Lung (tissue), 12 donors: ENCODE results near the gene CCDC185. TPM values are rescaled to one million over a fixed set of nuclear protein-coding genes. Genes with fewer than 3 reads are reported as not detected.

Experiments used
- ATAC-seq: fragments of 200-7000 bp; cut with Tn5 transposase; one replicate; pipeline ENCODE4 v1.9.1; 2020; ENCODE audit warnings: moderate number of reproducible peaks; ENCODE audit not compliant: insufficient read depth, low FRiP score
- DNase-seq, 3 donors: peaks; one replicate each; pipeline ENCODE4 v3.0.0-alpha.2; 2013 to 2017
- H3K27ac ChIP-seq, 2 donors: one replicate each; pipeline ENCODE4 v1.5.1; 2013; ENCODE audit warnings: mild to moderate bottlenecking in 2 of 2, moderate library complexity in 2 of 2, control low read depth in 1 of 2, inconsistent platforms in 1 of 2, low read depth in 1 of 2, low read length in 1 of 2
- H3K27me3 ChIP-seq, 3 donors: one replicate each; pipeline ENCODE4 v1.5.1; 2013; ENCODE audit warnings: low read length in 2 of 3; ENCODE audit not compliant: control insufficient read depth in 3 of 3, insufficient read depth in 3 of 3
- H3K36me3 ChIP-seq, 4 donors: one replicate each; pipeline ENCODE4 v1.5.1; 2013; ENCODE audit warnings: low read length in 4 of 4, mild to moderate bottlenecking in 1 of 4, moderate library complexity in 1 of 4; ENCODE audit not compliant: control insufficient read depth in 4 of 4, insufficient read depth in 4 of 4
- H3K4me1 ChIP-seq, 5 donors: one replicate each; pipeline ENCODE4 v1.5.1; 2013; ENCODE audit warnings: low read length in 5 of 5, mild to moderate bottlenecking in 2 of 5, moderate library complexity in 1 of 5; ENCODE audit not compliant: control insufficient read depth in 5 of 5, insufficient read depth in 5 of 5
- H3K4me3 ChIP-seq: one replicate; pipeline ENCODE4 v1.5.1; 2013; ENCODE audit warnings: mild to moderate bottlenecking, control low read depth, moderate library complexity
- H3K9ac ChIP-seq, 2 donors: one replicate each; pipeline ENCODE4 v1.5.1; 2013; ENCODE audit warnings: low read length in 2 of 2, control low read depth in 1 of 2; ENCODE audit not compliant: insufficient read depth in 1 of 2
- H3K9me3 ChIP-seq, 4 donors: one replicate each; pipeline ENCODE4 v1.5.1; 2013; ENCODE audit warnings: low read length in 3 of 4, mild to moderate bottlenecking in 1 of 4, moderate library complexity in 1 of 4; ENCODE audit not compliant: control insufficient read depth in 4 of 4, insufficient read depth in 3 of 4
- CTCF ChIP-seq: IDR thresholded peaks from 2 replicates; pipeline ENCODE4 v1.5.1; 2012; ENCODE audit warnings: mild to moderate bottlenecking; ENCODE audit errors: control extremely low read depth, extremely low read depth
- WGBS, 2 donors: extraction: QIAGEN DNeasy Blood & Tissue Kit; methylation state at CpG; one replicate each; pipeline ENCODE4 v1.1.7; 2013; 5-methylcytosine and 5-hydroxymethylcytosine counted together
- polyA plus RNA-seq, 2 donors: library from polyadenylated mRNA; stranded (reverse); fragments of 200-250 nt; gene quantifications; one replicate each; pipeline ENCODE4 v1.2.1, GENCODE V29; 2013
- total RNA-seq, 2 donors: library from RNA; depleted of rRNA in 1 of 2; stranded (reverse); fragments of >200 nt in 1 of 2; gene quantifications; one replicate each; pipeline ENCODE4 v1.2.1, GENCODE V29; 2014 to 2021
- donor health status: control.
- donor health status: control.
- donor health status: Bipolar disorder and iron deficiency.
- donor health status: healthy.
- donor health status: DM: yes; HTN: yes; CAD: no.

CCDC185 gene
- total and polyA plus RNA-seq, 4 donors: not detected

GRCh38 chr1:223421025-223421424 is 27.8 kb downstream of the CCDC185 start:
- Histone ChIP-seq H3K27ac (no peak overlapping the region), H3K4me3 (no peak overlapping the region), H3K9ac (no peak overlapping the region), H3K4me1 (peaks cover 0 to 10% (median 1%) of the 10 kb centered on the region in 5 donors), H3K9me3 (no peaks in the 10 kb centered on the region), H3K36me3 (no peaks in the 10 kb centered on the region), H3K27me3 (no peaks in the 10 kb centered on the region)
- no peak for TF ChIP-seq CTCF
- DNase-seq (no peak), ATAC-seq (no peak)
- 39 to 65% methylated on average over 1 of the region's 1 CpG for WGBS, 2 donors

GRCh38 chr1:223421676-223422075 is 28.5 kb downstream of the CCDC185 start:
- no peak for TF ChIP-seq CTCF
- H3K4me3 ChIP-seq: no peak overlapping the region
- no peaks in the 10 kb centered on the region for H3K9me3 ChIP-seq
- DNase-seq: peak in 1 of 3 donors; percentile 18
- no peaks in the 10 kb centered on the region for H3K27me3 ChIP-seq
- peaks cover 0 to 10% (median 1%) of the 10 kb centered on the region in 5 donors for H3K4me1 ChIP-seq
- no peaks in the 10 kb centered on the region for H3K36me3 ChIP-seq
- H3K27ac ChIP-seq: no peak overlapping the region
- 27 to 43% methylated on average over 2 of the region's 2 CpGs for WGBS, 2 donors
- no peak overlapping the region for H3K9ac ChIP-seq
- ATAC-seq: no peak

GRCh38 chr1:223422911-223423310 is 29.7 kb downstream of the CCDC185 start:
- Histone ChIP-seq H3K27ac (no peak overlapping the region), H3K36me3 (no peaks in the 10 kb centered on the region), H3K9me3 (peaks cover 0 to 2% (median 0%) of the 10 kb centered on the region in 4 donors), H3K27me3 (no peaks in the 10 kb centered on the region), H3K4me3 (no peak overlapping the region), H3K9ac (no peak overlapping the region), H3K4me1 (peaks cover 0 to 10% (median 1%) of the 10 kb centered on the region in 5 donors)
- DNase-seq: no peak
- 66 to 73% methylated on average over 1 of the region's 1 CpG for WGBS, 2 donors
- TF ChIP-seq CTCF: no peak
- ATAC-seq: no peak

GRCh38 chr1:223423641-223424233 is 30.5 kb downstream of the CCDC185 start:
- ATAC-seq (no peak), DNase-seq (no peak)
- WGBS, 2 donors: 56 to 62% methylated on average over 4 of the region's 4 CpGs
- Histone ChIP-seq H3K27ac (no peak overlapping the region), H3K9ac (no peak overlapping the region), H3K4me3 (no peak overlapping the region), H3K36me3 (no peaks in the 10 kb centered on the region), H3K4me1 (peaks cover 0 to 10% (median 1%) of the 10 kb centered on the region in 5 donors), H3K9me3 (peaks cover 0 to 5% (median 0%) of the 10 kb centered on the region in 4 donors), H3K27me3 (no peaks in the 10 kb centered on the region)
- no peak for TF ChIP-seq CTCF
